Loucy (cell line): ENCODE data around the gene ENTPD3.

Experiments
- H2AFZ ChIP-seq: fragments of 200-600 bp; sonication (generic); 2 replicates; pipeline ENCODE4 v1.6.0; 2016; ENCODE audit warnings: antibody characterized with exemption, mild to moderate bottlenecking, low read length, moderate library complexity
- H3F3A ChIP-seq: fragments of 200-600 bp; 2 replicates; pipeline ENCODE4 v1.6.0; 2016; ENCODE audit warnings: antibody characterized with exemption, low read depth, mild to moderate bottlenecking
- H3K27me3 ChIP-seq: fragments of 200-600 bp; sonication (generic); 2 replicates; pipeline ENCODE4 v1.6.1; 2014; ENCODE audit warnings: low read length, mild to moderate bottlenecking; ENCODE audit not compliant: insufficient read depth, poor library complexity, severe bottlenecking
- H3K36me3 ChIP-seq: fragments of 200-600 bp; sonication (generic); 2 replicates; pipeline ENCODE4 v1.6.1; 2016; ENCODE audit warnings: low read length; ENCODE audit not compliant: insufficient read depth
- H3K4me1 ChIP-seq: fragments of 200-600 bp; sonication (generic); 2 replicates; pipeline ENCODE4 v1.5.1; 2014; ENCODE audit warnings: low read length, mild to moderate bottlenecking; ENCODE audit not compliant: insufficient read depth, poor library complexity, severe bottlenecking
- H3K4me2 ChIP-seq: fragments of 200-600 bp; sonication (generic); 2 replicates; pipeline ENCODE4 v1.6.0; 2014; ENCODE audit warnings: antibody characterized with exemption, low read length, low read depth, mild to moderate bottlenecking; ENCODE audit not compliant: poor library complexity, severe bottlenecking
- H3K4me3 ChIP-seq: fragments of 200-600 bp; sonication (generic); 2 replicates; pipeline ENCODE4 v1.5.1; 2014; ENCODE audit warnings: low read length, mild to moderate bottlenecking, mixed read lengths; ENCODE audit not compliant: poor library complexity, severe bottlenecking
- H3K79me2 ChIP-seq: fragments of 200-600 bp; sonication (generic); 2 replicates; pipeline ENCODE4 v1.6.1; 2014; ENCODE audit warnings: low read length; ENCODE audit not compliant: insufficient read depth
- H3K9ac ChIP-seq: fragments of 200-600 bp; sonication (generic); 2 replicates; pipeline ENCODE4 v1.6.0; 2014; ENCODE audit warnings: mild to moderate bottlenecking, low read depth, low read length, moderate library complexity; ENCODE audit not compliant: poor library complexity, severe bottlenecking
- H3K9me2 ChIP-seq: fragments of 200-600 bp; sonication (generic); replicated peaks from 2 replicates; pipeline ENCODE4 v1.6.1; 2016; ENCODE audit warnings: low read depth, low read length, mixed read lengths
- H3K9me3 ChIP-seq: fragments of 200-600 bp; sonication (generic); 2 replicates; pipeline ENCODE4 v1.6.1; 2014; ENCODE audit warnings: mild to moderate bottlenecking, antibody characterized with exemption, low read length, low read depth; ENCODE audit not compliant: insufficient read depth
- H4K20me1 ChIP-seq: fragments of 200-600 bp; sonication (generic); 2 replicates; pipeline ENCODE4 v1.6.0; 2014; ENCODE audit warnings: antibody characterized with exemption, low read length, mild to moderate bottlenecking; ENCODE audit not compliant: insufficient read depth, poor library complexity, severe bottlenecking
- CTCF ChIP-seq: fragments of 200-600 bp; sonication (generic); conservative IDR thresholded peaks from 2 replicates; pipeline ENCODE4 v1.5.1; 2014; ENCODE audit warnings: mild to moderate bottlenecking, antibody characterized with exemption, low read length
- EZH2phosphoT487 ChIP-seq: fragments of 200-600 bp; IDR thresholded peaks from 2 replicates; pipeline ENCODE4 v1.6.1; 2018; ENCODE audit warnings: antibody characterized with exemption, mild to moderate bottlenecking, moderate library complexity, borderline replicate concordance

The ENTPD3 gene

GRCh38 chr3:40465111-40465407 lies 78.1 kb downstream of the ENTPD3 start:
- H3K4me1 ChIP-seq = peaks cover 3% of the 10 kb centered on the region
- H3K4me3 ChIP-seq = no peak overlapping the region
- no peaks in the 10 kb centered on the region for H3K9me2 ChIP-seq
- peaks cover 36% of the 10 kb centered on the region; the same call in 1 of the 2 replicates for H3K36me3 ChIP-seq
- no peak overlapping the region for H3K9ac ChIP-seq
- H3F3A ChIP-seq = no peaks in the 10 kb centered on the region
- no peak overlapping the region for H3K4me2 ChIP-seq
- no peaks in the 10 kb centered on the region for H3K27me3 ChIP-seq
- peaks cover 17% of the 10 kb centered on the region for H4K20me1 ChIP-seq
- peaks cover 14% of the 10 kb centered on the region for H3K79me2 ChIP-seq
- H3K9me3 ChIP-seq = no peaks in the 10 kb centered on the region
- no peak overlapping the region for H2AFZ ChIP-seq
- TF ChIP-seq EZH2phosphoT487 = no peak
- TF ChIP-seq CTCF = no peak

GRCh38 chr3:40465456-40465855 lies 78.5 kb downstream of the ENTPD3 start:
- H3F3A ChIP-seq = no peaks in the 10 kb centered on the region
- H3K9me2 ChIP-seq = no peaks in the 10 kb centered on the region
- no peak overlapping the region for H2AFZ ChIP-seq
- H3K9ac ChIP-seq = no peak overlapping the region
- H3K4me2 ChIP-seq = no peak overlapping the region
- no peak for TF ChIP-seq CTCF
- no peak for TF ChIP-seq EZH2phosphoT487
- no peaks in the 10 kb centered on the region for H3K4me1 ChIP-seq
- H4K20me1 ChIP-seq = peaks cover 13% of the 10 kb centered on the region
- H3K27me3 ChIP-seq = no peaks in the 10 kb centered on the region
- no peak overlapping the region for H3K4me3 ChIP-seq
- H3K9me3 ChIP-seq = no peaks in the 10 kb centered on the region
- peaks cover 10% of the 10 kb centered on the region for H3K79me2 ChIP-seq
- peaks cover 32% of the 10 kb centered on the region; the same call in 1 of the 2 replicates for H3K36me3 ChIP-seq

- TF ChIP-seq CTCF = no peak
- no peak for TF ChIP-seq EZH2phosphoT487
- Histone ChIP-seq H3K9me3 (no peaks in the 10 kb centered on the region), H3F3A (no peaks in the 10 kb centered on the region), H2AFZ (no peak overlapping the region), H3K4me3 (no peak overlapping the region), H3K36me3 (peaks cover 13% of the 10 kb centered on the region; the same call in 1 of the 2 replicates), H3K79me2 (no peaks in the 10 kb centered on the region), H3K4me1 (no peaks in the 10 kb centered on the region), H3K4me2 (no peak overlapping the region), H3K9ac (no peak overlapping the region), H3K9me2 (no peaks in the 10 kb centered on the region), H3K27me3 (no peaks in the 10 kb centered on the region), H4K20me1 (peaks cover 4% of the 10 kb centered on the region)
These were observed 81.0 kb downstream of the ENTPD3 start for GRCh38 chr3:40468018-40468417.
